Right lobe of liver (tissue), 6 donors: ENCODE data around the gene SDF4. TPM values are rescaled to one million over a fixed set of nuclear protein-coding genes. Genes with fewer than 3 reads are reported as not detected.

Experiments
- ATAC-seq, 4 donors: fragments of 200-7000 bp; cut with Tn5 transposase; one replicate each; pipeline ENCODE4 v1.9.1; 2020; ENCODE audit warnings: mild to moderate bottlenecking in 4 of 4, moderate library complexity in 4 of 4
- DNase-seq, 3 donors: peaks; one replicate each; pipeline ENCODE4 v3.0.0-alpha.2; 2020
- H3K27ac ChIP-seq, 3 donors: fragments of 200-600 bp; one replicate each; pipeline ENCODE4 v1.8.0; 2022
- H3K27me3 ChIP-seq, 2 donors: fragments of 200-600 bp; one replicate each; pipeline ENCODE4 v1.8.0; 2022
- H3K36me3 ChIP-seq, 4 donors: fragments of 200-600 bp; sonication (generic) in 1 of 4; one replicate each; pipeline versions ENCODE4 v1.5.1 to v1.8.0; 2017 to 2022; ENCODE audit warnings: control low read depth in 1 of 4
- H3K4me1 ChIP-seq, 4 donors: fragments of 200-600 bp; sonication (generic) in 1 of 4; one replicate each; pipeline versions ENCODE4 v1.5.1 to v1.8.0; 2017 to 2022; ENCODE audit warnings: control low read depth in 1 of 4
- H3K4me3 ChIP-seq, 3 donors: fragments of 200-600 bp; one replicate each; pipeline ENCODE4 v1.8.0; 2022
- H3K9me3 ChIP-seq, 4 donors: fragments of 200-600 bp; sonication (generic) in 1 of 4; one replicate each; pipeline versions ENCODE4 v1.5.1 to v1.8.0; 2017 to 2022; ENCODE audit warnings: control low read depth in 1 of 4
- POLR2A ChIP-seq: fragments of 450-650 bp; IDR thresholded peaks from one replicate; pipeline ENCODE4 v1.6.1; 2017; ENCODE audit warnings: antibody characterized with exemption, mild to moderate bottlenecking
- WGBS: methylation state at CpG from one replicate; pipeline ENCODE4 v1.1.6; 2018; ENCODE audit warnings: low coverage, low lambda C conversion rate; ENCODE audit not compliant: insufficient coverage; ENCODE audit errors: missing lambda C conversion rate; 5-methylcytosine and 5-hydroxymethylcytosine counted together
- intact Hi-C, 2 donors: fragments of 100-400 bp; cut with DNase I; formaldehyde crosslinking; loops; one replicate each; pipeline versions ENCODE4 v1.11.2 to v1.14.1; 2022
- total RNA-seq, 6 experiments: library from RNA; depleted of rRNA in 2 of 6; stranded (reverse); fragments of >200 nt in 2 of 6; fragmentation: NEBNext Ultra II Directional in 3 of 6; extraction: Animal tissue kit (Norgen Biotek cat#: 25700) in 3 of 6; gene quantifications; one replicate each; pipeline versions ENCODE4 v1.1.0 to v1.2.4, GENCODE V29; 2016 to 2023
- TF ChIP-seq, protein P1 (sequence below), 4 donors: fragments of 200-600 bp in 3 of 4; fragments of 450-650 bp in 1 of 4; IDR thresholded peaks; one replicate each; pipeline versions ENCODE4 v1.5.1 to v1.8.0; 2016 to 2022; ENCODE audit warnings: antibody characterized with exemption in 4 of 4, mild to moderate bottlenecking in 2 of 4
- donor health status: DM: no; HTN: yes; CAD: no.
- donor health status: DM: no; HTN: no; CAD: no.
- donor health status: DM: no; HTN: no; CAD: no.
- donor health status: DM: no; HTN: yes; CAD: no.
- donor health status: DM: no; HTN: yes; CAD: no.

SDF4 gene
- total RNA-seq, 6 experiments from 2014 or later, result 112 to 148 (median 142) TPM

- WGBS, result 60% methylated on average over 1 of the region's 25 CpGs
- Histone ChIP-seq H3K4me3 (no peak overlapping the region), H3K9me3 (no peaks in the 10 kb centered on the region), H3K36me3 (no peaks in the 10 kb centered on the region), H3K27ac (no peak overlapping the region), H3K4me1 (no peaks in the 10 kb centered on the region), H3K27me3 (no peaks in the 10 kb centered on the region)
- intact Hi-C loops, result loop anchor here in 1 of 2 donors (10.0 kb wide), 1 partner anchor 47 kb away; no protein-coding TSS in a partner anchor
- ATAC-seq, result peak in 2 of 4 donors; percentile 9 to 19
- TF ChIP-seq, protein P1, sequence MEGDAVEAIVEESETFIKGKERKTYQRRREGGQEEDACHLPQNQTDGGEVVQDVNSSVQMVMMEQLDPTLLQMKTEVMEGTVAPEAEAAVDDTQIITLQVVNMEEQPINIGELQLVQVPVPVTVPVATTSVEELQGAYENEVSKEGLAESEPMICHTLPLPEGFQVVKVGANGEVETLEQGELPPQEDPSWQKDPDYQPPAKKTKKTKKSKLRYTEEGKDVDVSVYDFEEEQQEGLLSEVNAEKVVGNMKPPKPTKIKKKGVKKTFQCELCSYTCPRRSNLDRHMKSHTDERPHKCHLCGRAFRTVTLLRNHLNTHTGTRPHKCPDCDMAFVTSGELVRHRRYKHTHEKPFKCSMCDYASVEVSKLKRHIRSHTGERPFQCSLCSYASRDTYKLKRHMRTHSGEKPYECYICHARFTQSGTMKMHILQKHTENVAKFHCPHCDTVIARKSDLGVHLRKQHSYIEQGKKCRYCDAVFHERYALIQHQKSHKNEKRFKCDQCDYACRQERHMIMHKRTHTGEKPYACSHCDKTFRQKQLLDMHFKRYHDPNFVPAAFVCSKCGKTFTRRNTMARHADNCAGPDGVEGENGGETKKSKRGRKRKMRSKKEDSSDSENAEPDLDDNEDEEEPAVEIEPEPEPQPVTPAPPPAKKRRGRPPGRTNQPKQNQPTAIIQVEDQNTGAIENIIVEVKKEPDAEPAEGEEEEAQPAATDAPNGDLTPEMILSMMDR (IDR thresholded peaks at IDR 0.05), result no peak
- no peak for TF ChIP-seq POLR2A
- peak in 1 of 3 donors; percentile 47 for DNase-seq
Observed at GRCh38 chr1:1247341-1247913, 15.6 kb upstream of the SDF4 start.

DNA sequence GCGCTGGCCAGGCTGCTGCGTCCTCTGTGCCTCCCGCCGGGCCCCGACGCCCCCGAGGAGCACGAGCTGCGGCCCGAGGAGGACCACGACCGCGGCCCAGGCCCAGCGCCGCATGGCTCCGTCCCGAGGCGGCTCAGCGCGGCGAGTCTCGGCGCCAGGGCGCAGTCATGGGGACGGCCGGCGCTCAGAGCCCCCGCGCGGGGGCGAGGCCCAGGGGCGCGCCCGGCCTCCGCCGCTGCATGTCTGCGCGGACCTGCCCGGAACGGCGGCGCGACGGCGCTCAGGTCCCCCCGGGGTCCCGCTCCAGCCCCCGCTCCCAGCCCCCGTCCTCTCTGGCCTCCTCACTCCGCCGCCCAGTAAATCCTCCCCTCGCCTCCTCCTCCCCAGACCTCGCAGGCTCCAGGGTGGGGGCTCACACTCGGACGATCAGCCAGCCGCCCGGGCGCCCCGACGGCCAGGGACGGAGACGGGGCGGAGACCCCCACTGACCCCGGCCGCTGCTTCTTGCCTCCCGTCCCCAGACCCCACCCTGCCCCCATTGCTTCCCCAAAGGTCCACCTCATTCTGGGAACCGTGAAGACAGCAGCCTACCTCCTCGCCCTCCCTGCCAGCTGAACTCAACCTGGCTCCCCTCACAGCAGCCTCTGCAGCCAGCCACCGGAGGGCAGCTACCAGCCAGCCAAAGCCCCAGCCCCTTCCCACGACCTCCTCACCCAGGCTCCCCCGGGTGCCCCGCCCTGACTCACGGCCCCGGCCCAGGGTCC lies 15.0 kb upstream of the SDF4 start, which contains the start of gene C1QTNF12:
C1QTNF12 (minus strand) TSS at position 146 of the 764 bp plus-strand sequence; CDS start at position 114, 32 bp downstream.
- H3K4me3 ChIP-seq, result no peak within 1 kb of the TSS
- intact Hi-C loops, result loop anchor here in 1 of 2 donors (10.0 kb wide), 1 partner anchor 48 kb away; no protein-coding TSS in a partner anchor
- 0% methylated on average over 1 of the region's 74 CpGs for WGBS

DNA sequence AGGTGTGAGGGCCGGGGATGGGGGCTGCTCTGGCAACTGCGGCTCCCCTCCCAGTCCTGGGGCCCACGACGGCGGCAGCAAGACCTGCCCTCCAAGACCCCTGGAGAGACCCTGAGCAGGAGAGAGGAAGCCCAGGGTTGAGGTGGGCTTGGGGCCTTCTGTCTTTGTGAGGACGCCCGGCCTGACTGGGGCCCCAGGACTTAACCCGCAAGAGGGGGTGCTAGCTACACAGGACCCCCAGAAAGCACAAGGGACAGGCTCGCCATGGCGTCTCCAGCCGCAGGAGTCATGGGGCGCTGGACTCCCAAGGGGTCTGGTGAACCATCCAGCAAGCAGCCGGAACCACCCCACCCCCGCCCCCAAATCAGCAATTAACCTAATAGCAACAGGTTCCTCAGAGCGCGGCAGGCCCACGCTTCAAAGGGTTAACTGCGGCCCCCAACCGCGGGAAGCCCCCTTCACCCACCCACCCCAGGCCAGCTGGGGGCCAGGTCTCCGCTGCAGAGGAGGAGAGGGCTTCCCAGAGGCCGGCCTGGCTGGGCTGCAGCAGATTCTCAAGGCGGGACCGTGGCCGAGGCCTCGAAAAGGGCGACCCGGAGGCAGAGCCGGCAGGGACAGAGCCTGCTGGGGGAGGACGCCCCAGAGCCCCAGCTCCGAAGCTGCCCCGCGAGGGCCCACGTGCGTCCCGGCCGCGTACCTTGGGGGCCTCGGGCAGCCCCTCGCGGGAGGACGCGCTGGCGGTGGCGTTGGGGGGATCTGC lies 14.2 kb upstream of the SDF4 start:
- H3K9me3 ChIP-seq, result no peaks in the 10 kb centered on the region
- no peaks in the 10 kb centered on the region for H3K27me3 ChIP-seq
- ATAC-seq (no peak), DNase-seq (peak in 1 of 3 donors; percentile 49)
- H3K27ac ChIP-seq, result no peak overlapping the region
- TF ChIP-seq, protein P1 (IDR thresholded peaks at IDR 0.05), result no peak
- no peak for TF ChIP-seq POLR2A
- H3K4me1 ChIP-seq, result no peaks in the 10 kb centered on the region
- H3K36me3 ChIP-seq, result no peaks in the 10 kb centered on the region
- H3K4me3 ChIP-seq, result no peak overlapping the region
- WGBS, result 0% methylated on average over 1 of the region's 45 CpGs
- intact Hi-C loops, result loop anchor here in 1 of 2 donors (10.0 kb wide), 1 partner anchor 49 kb away; no protein-coding TSS in a partner anchor

More for the DNA sequence above, 15.0 kb upstream of the SDF4 start, which contains the start of gene C1QTNF12:
- Histone ChIP-seq H3K9me3 (no peaks in the 10 kb centered on the region), H3K4me1 (no peaks in the 10 kb centered on the region), H3K27ac (no peak within 1 kb of the TSS), H3K36me3 (no peaks in the 10 kb centered on the region), H3K27me3 (no peaks in the 10 kb centered on the region)
- peak in 1 of 3 donors; percentile 48 for DNase-seq
- TF ChIP-seq POLR2A, result no peak
- TF ChIP-seq, protein P1 (IDR thresholded peaks at IDR 0.05), result no peak
- peak in 2 of 4 donors; percentile 8 to 28 for ATAC-seq

DNA sequence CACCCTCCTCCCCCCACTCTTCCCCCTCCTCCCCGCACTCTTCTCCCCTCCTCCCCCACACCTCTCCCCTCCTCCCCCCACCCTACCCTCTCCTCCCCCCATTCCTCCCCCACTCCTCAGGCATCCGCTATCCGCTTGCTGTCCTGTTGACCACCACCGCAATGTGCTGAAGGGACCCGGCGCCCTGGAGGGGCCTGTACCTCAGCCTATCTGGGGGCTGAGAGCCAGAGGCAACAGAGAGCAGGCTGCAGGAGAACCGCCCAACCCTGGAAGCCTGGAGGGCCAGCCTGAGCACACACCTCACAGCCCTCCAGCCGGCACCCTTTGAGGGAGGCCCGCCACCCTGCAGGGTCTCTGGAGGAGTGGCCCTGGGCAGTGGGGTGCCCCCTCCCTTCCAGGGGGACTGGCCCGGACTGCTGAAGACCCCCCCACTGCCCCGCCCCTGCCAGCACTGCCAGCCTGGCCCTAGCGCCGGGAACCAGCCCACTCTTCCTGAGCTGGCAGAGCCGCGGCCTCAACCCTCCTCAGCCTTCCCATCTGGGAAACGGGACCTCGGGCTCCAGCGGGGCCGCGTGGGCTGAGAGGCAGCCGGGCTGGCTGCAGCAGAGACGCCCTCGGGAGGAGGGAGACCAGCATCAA lies 13.5 kb upstream of the SDF4 start:
- Histone ChIP-seq H3K36me3 (no peaks in the 10 kb centered on the region), H3K27ac (no peak overlapping the region), H3K9me3 (no peaks in the 10 kb centered on the region), H3K4me3 (no peak overlapping the region), H3K27me3 (no peaks in the 10 kb centered on the region), H3K4me1 (no peaks in the 10 kb centered on the region)
- DNase-seq (peak in 1 of 3 donors; percentile 49), ATAC-seq (no peak)
- TF ChIP-seq, protein P1 (IDR thresholded peaks at IDR 0.05), result no peak
- no peak for TF ChIP-seq POLR2A
- 86% methylated on average over 6 of the region's 23 CpGs for WGBS
- intact Hi-C loops, result loop anchor here in 1 of 2 donors (10.0 kb wide), 1 partner anchor 50 kb away; no protein-coding TSS in a partner anchor
